Adrenal gland (tissue), 12 donors: ENCODE measurements around the gene ALDH16A1. TPM values are rescaled to one million over a fixed set of nuclear protein-coding genes. Genes with fewer than 3 reads are reported as not detected.

Source experiments
- DNase-seq, 7 donors: peaks; one replicate each; pipeline ENCODE4 v3.0.0-alpha.2; 2019 to 2020
- H3K27ac ChIP-seq, 5 donors: fragments of 200-600 bp; sonication (generic) in 4 of 5; 1 replicate in 3 of 5; 2 replicates in 2 of 5; pipeline versions ENCODE4 v1.5.1 to v1.8.0; 2016 to 2020; ENCODE audit warnings: mild to moderate bottlenecking in 1 of 5
- H3K27me3 ChIP-seq: fragments of 200-600 bp; 2 replicates; pipeline ENCODE4 v1.8.0; 2021
- H3K36me3 ChIP-seq, 2 donors: fragments of 200-600 bp; replicated peaks in 1 of 2; 1 replicate in 1 of 2; 2 replicates in 1 of 2; pipeline versions ENCODE4 v1.5.1 to v1.8.0; 2018 to 2022
- H3K4me1 ChIP-seq, 2 donors: fragments of 200-600 bp; replicated peaks in 1 of 2; 1 replicate in 1 of 2; 2 replicates in 1 of 2; pipeline versions ENCODE4 v1.5.1 to v1.8.0; 2018 to 2021
- H3K4me3 ChIP-seq, 4 donors: fragments of 200-600 bp; sonication (generic) in 3 of 4; one replicate each; pipeline ENCODE4 v1.5.1; 2016 to 2018
- H3K9me3 ChIP-seq, 3 donors: fragments of 200-600 bp; sonication (generic) in 1 of 3; replicated peaks in 1 of 3; 1 replicate in 2 of 3; 2 replicates in 1 of 3; pipeline versions ENCODE4 v1.5.1 to v1.8.0; 2016 to 2021
- CTCF ChIP-seq, 6 experiments: fragments of 450-650 bp in 4 of 6; fragments of 200-600 bp in 2 of 6; sonication (generic) in 1 of 6; IDR thresholded peaks; 1 replicate in 5 of 6; 2 replicates in 1 of 6; pipeline versions ENCODE4 v1.5.1 to v1.8.0; 2016 to 2021; ENCODE audit warnings: antibody characterized with exemption in 6 of 6, mild to moderate bottlenecking in 2 of 6, moderate library complexity in 1 of 6
- POLR2A ChIP-seq, 2 donors: fragments of 450-650 bp; IDR thresholded peaks; one replicate each; pipeline ENCODE4 v1.6.1; 2017; ENCODE audit warnings: antibody characterized with exemption in 2 of 2, mild to moderate bottlenecking in 2 of 2, moderate library complexity in 1 of 2
- WGBS, 4 donors: extraction: QIAGEN DNeasy Blood & Tissue Kit in 2 of 4; methylation state at CpG; one replicate each; pipeline versions ENCODE4 v1.1.5 to v1.1.7; 2013 to 2017; 5-methylcytosine and 5-hydroxymethylcytosine counted together
- intact Hi-C, 2 donors: fragments of 100-400 bp; cut with DNase I; formaldehyde crosslinking; loops; one replicate each; pipeline versions ENCODE4 v1.14.1 to v1.15.0; 2022 to 2023
- polyA plus RNA-seq, 3 donors: library from polyadenylated mRNA; stranded (reverse); fragments of 200-250 nt in 2 of 3; fragments of 350-450 nt in 1 of 3; fragmentation: Illumina TruSeq in 1 of 3; extraction: RNeasy Lipid Tissue Mini Kit (QIAGEN cat#74804) in 1 of 3; gene quantifications; one replicate each; pipeline ENCODE4 v1.2.3, GENCODE V29; 2013 to 2014
- total RNA-seq, 9 donors: library from RNA; depleted of rRNA in 4 of 9; stranded (reverse); fragments of >200 nt in 4 of 9; fragments of 120-200 nt in 1 of 9; fragmentation: NEBNext Ultra II Directional in 1 of 9; extraction: Animal tissue kit (Norgen Biotek cat#: 25700) in 1 of 9; gene quantifications; one replicate each; pipeline versions ENCODE4 v1.1.0 to v1.2.4, GENCODE V29; 2013 to 2023
- donor health status: healthy with polysubstance abuse.
- donor health status: Bipolar disorder and iron deficiency.
- donor health status: DM: yes; HTN: yes; CAD: no.
- donor health status: DM: no; HTN: no; CAD: no.
- donor health status: DM: no; HTN: no; CAD: no.
- donor health status: DM: yes; HTN: yes; CAD: no.

The ALDH16A1 gene
- total and polyA plus RNA-seq, 12 donors, result 3.6 to 95.5 (median 29.7) TPM

- peak overlapping the region; percentile 76 to 92 (median 89) for H3K27ac ChIP-seq
- H3K36me3 ChIP-seq, result peaks cover 0 to 41% of the 10 kb centered on the region in 2 donors
- WGBS, 4 donors, result 13 to 20% (median 14%) methylated on average over 15 of the region's 15 CpGs
- no peaks in the 10 kb centered on the region for H3K9me3 ChIP-seq
- intact Hi-C loops, result no loop called here
- peak overlapping the region; percentile 79 to 99 (median 86) for H3K4me3 ChIP-seq
- no peak for DNase-seq
- peaks cover 14 to 27% of the 10 kb centered on the region in 2 donors for H3K4me1 ChIP-seq
- H3K27me3 ChIP-seq, result no peaks in the 10 kb centered on the region
- TF ChIP-seq POLR2A (IDR thresholded peaks at IDR 0.05) (no peak), CTCF (IDR thresholded peaks at IDR 0.05) (no peak)
Measured at GRCh38 chr19:49488863-49489537, 36.0 kb downstream of the ALDH16A1 start.

GRCh38 chr19:49489601-49490167 lies 36.7 kb downstream of the ALDH16A1 start:
- peaks cover 0 to 41% of the 10 kb centered on the region in 2 donors for H3K36me3 ChIP-seq
- peak overlapping the region in 4 of 5 donors; percentile 18 to 92 (median 88) for H3K27ac ChIP-seq
- TF ChIP-seq POLR2A (IDR thresholded peaks at IDR 0.05) (no peak), CTCF (IDR thresholded peaks at IDR 0.05) (peak in 3 of 6 experiments; percentile 22 to 40 (median 24))
- no peaks in the 10 kb centered on the region for H3K9me3 ChIP-seq
- peak in 5 of 7 donors; percentile 49 to 66 (median 56) for DNase-seq
- no peaks in the 10 kb centered on the region for H3K27me3 ChIP-seq
- H3K4me3 ChIP-seq, result peak overlapping the region in 1 of 4 donors; percentile 85
- 33 to 47% (median 41%) methylated on average over 11 to 15 of the region's 15 CpGs for WGBS, 4 donors
- intact Hi-C loops, result no loop called here
- peaks cover 14 to 27% of the 10 kb centered on the region in 2 donors for H3K4me1 ChIP-seq

- Histone ChIP-seq H3K36me3 (peaks cover 0 to 41% of the 10 kb centered on the region in 2 donors), H3K27ac (peak overlapping the region in 4 of 5 donors; percentile 18 to 92 (median 88)), H3K4me1 (peaks cover 14 to 27% of the 10 kb centered on the region in 2 donors), H3K4me3 (peak overlapping the region in 1 of 4 donors; percentile 15), H3K27me3 (no peaks in the 10 kb centered on the region), H3K9me3 (no peaks in the 10 kb centered on the region)
- WGBS, 4 donors, result 69 to 87% (median 77%) methylated on average over 10 to 27 of the region's 27 CpGs
- no peak for DNase-seq
- intact Hi-C loops, result no loop called here
- no peak for TF ChIP-seq CTCF (IDR thresholded peaks at IDR 0.05)
- TF ChIP-seq POLR2A (IDR thresholded peaks at IDR 0.05), result no peak
Measured at GRCh38 chr19:49490287-49491029, 37.4 kb downstream of the ALDH16A1 start.
